Renal cortex interstitium (tissue), 11 donors: ENCODE data around the gene SUMF1. TPM values are rescaled to one million over a fixed set of nuclear protein-coding genes. Genes with fewer than 3 reads are reported as not detected.
"Not testable (repeated sequence)": the region's sequence is repeated elsewhere in the genome, so short reads cannot be mapped to it uniquely, and the experiment has no call there.

Experiments
- DNase-seq, 11 donors: peaks; one replicate each; pipeline ENCODE4 v3.0.0-alpha.2; 2013; ENCODE audit warnings: low read depth in 9 of 11, low spot score in 4 of 11; ENCODE audit errors: extremely low read depth in 1 of 11
- polyA plus RNA-seq, 3 donors: library from polyadenylated mRNA; unstranded; fragments of 120-200 nt; gene quantifications; one replicate each; pipeline ENCODE4 v1.2.1, GENCODE V29; 2013; ENCODE audit not compliant: insufficient read length in 3 of 3

Gene SUMF1
- polyA plus RNA-seq, 3 donors = 45.2 to 51.6 (median 48.5) TPM

GRCh38 chr3:4332574-4332973 lies 134.5 kb downstream of the SUMF1 start:
- no peak for DNase-seq

- no peak for DNase-seq
Observed at GRCh38 chr3:4332111-4332510, 135.0 kb downstream of the SUMF1 start.

DNA sequence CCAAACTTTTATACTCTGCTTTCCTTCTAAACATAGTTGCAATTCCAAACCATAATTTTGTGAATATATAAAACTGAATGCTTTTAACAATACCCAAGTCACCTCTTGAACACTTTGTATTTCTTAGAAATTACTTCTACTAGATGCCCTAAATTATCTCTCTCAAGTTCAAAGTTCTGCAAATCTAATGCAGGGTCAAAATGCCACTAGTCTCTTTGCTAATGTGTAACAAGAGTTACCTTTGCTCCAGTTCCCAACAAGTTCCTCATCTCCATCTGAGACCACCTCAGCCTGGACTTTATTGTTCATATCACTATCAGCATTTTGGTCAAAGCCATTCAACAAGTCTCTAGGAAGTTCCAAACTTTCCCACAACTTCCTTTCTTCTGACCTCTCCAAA lies 137.3 kb downstream of the SUMF1 start:
- DNase-seq = not testable (repeated sequence)

DNA sequence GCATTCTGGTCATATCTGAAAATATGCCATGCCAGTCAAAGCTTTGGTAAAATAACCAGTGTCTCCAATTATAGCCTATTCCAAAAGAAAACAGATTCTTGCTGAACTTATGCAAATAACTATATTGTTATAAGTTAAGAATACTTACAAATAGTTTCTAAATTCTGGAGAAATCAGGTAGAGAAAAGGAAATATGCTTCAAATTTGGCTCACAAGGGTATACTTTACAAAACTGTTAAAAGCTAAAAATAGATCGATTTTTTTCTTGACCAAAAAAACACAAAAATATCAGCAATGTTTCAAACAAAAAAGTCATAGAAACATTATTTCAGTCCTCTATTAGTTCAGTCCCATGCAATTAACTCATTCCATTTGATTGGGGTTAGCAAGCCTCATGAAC lies 140.2 kb downstream of the SUMF1 start:
- no peak for DNase-seq

DNA sequence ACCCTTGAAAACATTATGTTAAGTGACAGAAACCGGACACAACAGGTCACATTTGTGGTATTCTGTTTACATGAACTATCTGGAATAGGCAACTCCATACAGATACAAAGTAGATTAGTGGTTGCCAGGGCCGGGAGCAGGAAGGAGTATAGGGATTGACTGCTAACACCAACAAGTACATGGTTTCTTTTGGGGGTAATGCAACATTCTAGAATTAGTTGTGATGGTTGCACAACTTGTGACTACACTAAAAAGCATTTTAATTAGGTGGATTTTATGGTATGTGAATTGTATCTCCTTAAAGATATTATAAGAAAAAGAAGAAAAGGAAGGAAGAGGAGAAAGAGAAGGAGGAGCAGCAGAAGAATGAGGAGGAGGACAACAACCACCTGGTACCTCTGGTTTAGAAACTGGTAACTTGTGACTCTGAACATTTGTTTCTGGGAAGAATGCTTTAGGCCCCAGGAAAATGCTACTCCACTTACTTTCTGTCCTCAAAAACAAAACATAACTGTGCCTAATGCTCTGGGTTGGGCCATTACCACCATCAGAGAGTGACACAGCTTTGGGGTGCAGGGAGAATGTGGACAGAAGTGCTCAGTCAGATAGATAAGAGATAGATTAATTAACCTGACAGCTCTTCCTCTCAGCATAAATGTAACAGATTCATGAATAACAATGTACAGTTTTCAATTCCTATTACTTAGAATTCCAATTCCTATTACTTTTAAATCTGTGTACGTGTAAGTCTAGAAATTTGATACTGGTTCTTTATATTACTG lies 143.6 kb downstream of the SUMF1 start:
- DNase-seq = no peak

GRCh38 chr3:4322635-4323034 lies 144.4 kb downstream of the SUMF1 start:
- no peak for DNase-seq

GRCh38 chr3:4321732-4322131 lies 145.3 kb downstream of the SUMF1 start:
- no peak for DNase-seq

GRCh38 chr3:4320096-4320911 lies 146.8 kb downstream of the SUMF1 start:
- DNase-seq = peak in 2 of 11 donors; percentile 24 to 31

GRCh38 chr3:4314688-4315087 lies 152.4 kb downstream of the SUMF1 start:
- no peak for DNase-seq

DNA sequence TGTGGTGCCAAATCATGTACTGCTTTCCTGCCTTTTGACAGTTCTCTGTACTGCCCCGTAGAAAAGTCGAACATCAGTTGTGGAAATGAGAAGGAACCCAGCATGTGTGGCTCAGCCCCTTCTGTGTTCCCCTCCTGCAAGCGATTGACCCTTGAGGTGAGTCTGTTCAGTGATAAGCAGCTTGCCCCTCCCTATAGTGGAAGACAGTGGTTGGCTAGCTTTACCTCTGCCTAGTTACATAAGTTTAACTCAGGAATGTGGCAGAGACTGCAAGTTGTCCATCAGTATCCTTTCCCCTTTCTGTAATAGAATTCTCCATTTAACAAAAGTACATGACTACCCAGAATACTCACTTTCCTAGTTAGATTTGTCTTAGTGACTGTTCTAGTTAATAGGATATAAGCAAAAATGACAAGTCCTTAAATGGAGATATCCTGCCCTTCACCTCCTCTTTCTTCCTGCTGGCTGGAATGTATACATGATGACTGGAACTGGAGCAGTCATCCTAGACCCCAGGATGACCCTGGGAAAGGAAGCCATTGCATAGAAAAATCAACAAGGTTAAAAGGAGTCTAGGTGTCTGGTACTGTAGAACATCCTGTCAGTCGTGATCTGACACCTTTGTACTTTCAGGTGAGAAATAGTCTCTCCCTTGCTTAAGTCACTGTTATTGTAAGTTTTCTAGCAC lies 153.3 kb downstream of the SUMF1 start:
- DNase-seq = no peak

- no peak for DNase-seq
Observed at GRCh38 chr3:4311496-4311895, 155.6 kb downstream of the SUMF1 start.

Other genes with a start within 250 kb of the SUMF1 start
- gene SETMAR, start 163.9 kb downstream of the SUMF1 start, polyA plus RNA-seq = 10 to 100 TPM; 26.2 to 32.6 (median 31.3) TPM
- 10 to 100 TPM; 51.9 to 63.3 (median 56.4) TPM for gene ITPR1, start 26.1 kb upstream of the SUMF1 start, polyA plus RNA-seq